SK-N-MC (cell line): ENCODE results near the gene KIF21B.

ENCODE experiments used
- EZH2 ChIP-seq: fragments of 200-600 bp; sonication (generic); IDR thresholded peaks from one replicate; pipeline ENCODE4 v1.6.1; 2017; ENCODE audit warnings: antibody characterized with exemption
- POLR2AphosphoS5 ChIP-seq: IDR thresholded peaks from 2 replicates; pipeline ENCODE4 v1.6.1; 2012; ENCODE audit warnings: mild to moderate bottlenecking, low read depth, low read length, borderline replicate concordance

DNA sequence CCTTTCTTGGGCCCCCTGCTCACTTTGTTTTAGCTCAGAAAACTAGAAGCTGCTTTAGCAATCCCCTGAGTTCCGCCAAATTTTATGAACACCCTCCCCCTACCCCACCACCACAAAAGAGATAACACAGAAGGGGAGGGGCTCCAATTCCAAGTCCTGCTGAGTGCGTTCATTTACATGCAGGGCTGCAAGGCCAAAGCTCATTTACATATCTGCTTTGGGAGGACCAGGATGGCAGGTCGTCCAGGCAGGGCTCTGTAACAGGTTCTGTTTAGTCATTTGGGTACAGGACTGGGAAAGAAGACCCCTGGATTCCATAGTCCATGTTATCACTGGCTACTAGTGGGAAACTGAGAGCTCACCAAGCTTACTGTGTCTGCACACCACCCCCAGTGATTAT is 35.9 kb upstream of the KIF21B start:
- TF ChIP-seq EZH2 (no peak), POLR2AphosphoS5 (no peak)
